OCI-LY7 (cell line): ENCODE measurements around the gene TDRD9. TPM values are rescaled to one million over a fixed set of nuclear protein-coding genes. Genes with fewer than 3 reads are reported as not detected.

ENCODE experiments used
- BruUV-seq: library from RNA; stranded (reverse); fragments of 400-500 nt; replicated peaks from 2 replicates; lab custom pipeline; 2021; lab: Mats Ljungman, UMichigan
- CTCF ChIA-PET: fragments of 300-600 bp; sonication (Branson Sonifier 250); formaldehyde crosslinking; loops from one replicate; lab custom pipeline; 2022; ENCODE audit warnings: antibody characterized with exemption; ENCODE audit not compliant: unreplicated experiment; lab: Charles Lee
- POLR2A ChIA-PET: fragments of 300-600 bp; sonication (Branson Sonifier 250); formaldehyde crosslinking; loops from one replicate; lab custom pipeline; 2022; ENCODE audit warnings: antibody characterized with exemption; lab: Charles Lee
- DNase-seq: peaks from one replicate; pipeline ENCODE4 v3.0.0-alpha.2; 2015; ENCODE audit warnings: low spot score
- H2AFZ ChIP-seq: fragments of 200-600 bp; sonication (generic), shearing (Covaris generic); 2 replicates; pipeline ENCODE4 v1.6.1; 2014; ENCODE audit warnings: mild to moderate bottlenecking, antibody characterized with exemption, low read length, moderate library complexity
- H3K27ac ChIP-seq: fragments of 200-600 bp; sonication (generic); 2 replicates; pipeline ENCODE4 v1.5.1; 2014; ENCODE audit warnings: mixed run types, low read depth, mild to moderate bottlenecking, moderate library complexity, low read length, inconsistent platforms; ENCODE audit not compliant: poor library complexity, severe bottlenecking
- H3K36me3 ChIP-seq: fragments of 200-600 bp; sonication (generic); 2 replicates; pipeline ENCODE4 v1.6.1; 2014; ENCODE audit warnings: mild to moderate bottlenecking, antibody characterized with exemption, low read length, moderate library complexity, mixed read lengths; ENCODE audit not compliant: insufficient read depth
- H3K4me1 ChIP-seq: fragments of 200-600 bp; sonication (generic); 2 replicates; pipeline ENCODE4 v1.5.1; 2014; ENCODE audit warnings: mild to moderate bottlenecking, low read length; ENCODE audit not compliant: insufficient read depth, poor library complexity, severe bottlenecking
- H3K4me2 ChIP-seq: fragments of 200-600 bp; sonication (generic); 2 replicates; pipeline ENCODE4 v1.6.1; 2014; ENCODE audit warnings: mild to moderate bottlenecking, low read length
- H3K4me3 ChIP-seq: fragments of 200-600 bp; sonication (generic); 2 replicates; pipeline ENCODE4 v1.5.1; 2014; ENCODE audit warnings: mild to moderate bottlenecking, low read depth, low read length; ENCODE audit not compliant: poor library complexity, severe bottlenecking
- H3K79me2 ChIP-seq: fragments of 200-600 bp; sonication (generic); 2 replicates; pipeline ENCODE4 v1.6.1; 2016; ENCODE audit warnings: low read depth, mild to moderate bottlenecking, low read length, moderate library complexity, mixed read lengths; ENCODE audit not compliant: insufficient read depth
- H3K9me2 ChIP-seq: fragments of 200-600 bp; sonication (generic); 2 replicates; pipeline ENCODE4 v1.6.1; 2016; ENCODE audit warnings: mild to moderate bottlenecking, low read length, mixed read lengths; ENCODE audit not compliant: insufficient read depth
- H3K9me3 ChIP-seq: fragments of 200-600 bp; sonication (generic); 2 replicates; pipeline ENCODE4 v1.6.1; 2014; ENCODE audit warnings: mild to moderate bottlenecking, mixed run types, low read length, mixed read lengths
- H4K20me1 ChIP-seq: fragments of 200-600 bp; sonication (generic); 2 replicates; pipeline ENCODE4 v1.6.1; 2014; ENCODE audit warnings: mild to moderate bottlenecking, antibody characterized with exemption, low read length, moderate library complexity, mixed read lengths; ENCODE audit not compliant: insufficient read depth
- CTCF ChIP-seq: fragments of 200-600 bp; sonication (generic); conservative IDR thresholded peaks from 2 replicates; pipeline ENCODE4 v1.5.1; 2014; ENCODE audit warnings: mild to moderate bottlenecking, antibody characterized with exemption, low read length, moderate library complexity, mixed read lengths
- EZH2phosphoT487 ChIP-seq: fragments of 200-600 bp; sonication (generic); IDR thresholded peaks from 2 replicates; pipeline ENCODE4 v1.6.1; 2018; ENCODE audit warnings: low read depth, borderline replicate concordance, mild to moderate bottlenecking, mixed run types, antibody characterized with exemption, low read length, moderate library complexity, mixed read lengths
- intact Hi-C: fragments of 100-400 bp; cut with micrococcal nuclease; formaldehyde crosslinking; loops from one replicate; pipeline ENCODE4 v1.10.0; 2022; ENCODE audit not compliant: unreplicated experiment
- total RNA-seq, 2 experiments: library from RNA; depleted of rRNA in 1 of 2; stranded (reverse); fragments of >200 nt in 1 of 2; shearing (Covaris generic) in 1 of 2; gene quantifications; 2 replicates each; pipeline ENCODE4 v1.2.3, GENCODE V29; 2014 to 2022

Gene TDRD9
- total RNA-seq, 2 experiments from 2014 or later = not detected

- Histone ChIP-seq H3K9me2 (no peaks in the 10 kb centered on the region), H3K36me3 (no peaks in the 10 kb centered on the region), H3K4me2 (no peak overlapping the region), H3K27ac (no peak overlapping the region), H4K20me1 (no peaks in the 10 kb centered on the region), H3K79me2 (no peaks in the 10 kb centered on the region), H2AFZ (no peak overlapping the region), H3K4me3 (no peak overlapping the region), H3K4me1 (no peaks in the 10 kb centered on the region), H3K9me3 (no peaks in the 10 kb centered on the region)
- BruUV-seq = no TSS peak
- intact Hi-C loops = no loop called here
- DNase-seq = no peak
- POLR2A ChIA-PET = interaction anchor here (0.6 kb wide), 1 partner anchor 48 kb away, joined by 3 read pairs; no protein-coding TSS in a partner anchor
- no peak for TF ChIP-seq CTCF
- no peak for TF ChIP-seq EZH2phosphoT487
- CTCF ChIA-PET = no interaction called here
Observed at GRCh38 chr14:103889313-103890051, 38.8 kb upstream of the TDRD9 start.

GRCh38 chr14:103890052-103890371, 38.2 kb upstream of the TDRD9 start:
- POLR2A ChIA-PET = no interaction called here

More at GRCh38 chr14:103890052-103890371, 38.2 kb upstream of the TDRD9 start:
- Histone ChIP-seq H3K36me3 (no peaks in the 10 kb centered on the region), H3K4me1 (no peaks in the 10 kb centered on the region), H3K27ac (no peak overlapping the region), H3K9me2 (no peaks in the 10 kb centered on the region), H3K4me2 (no peak overlapping the region), H4K20me1 (no peaks in the 10 kb centered on the region), H3K9me3 (no peaks in the 10 kb centered on the region), H3K79me2 (no peaks in the 10 kb centered on the region), H2AFZ (no peak overlapping the region), H3K4me3 (no peak overlapping the region)
- CTCF ChIA-PET = no interaction called here
- DNase-seq = no peak
- BruUV-seq = no TSS peak
- intact Hi-C loops = no loop called here
- no peak for TF ChIP-seq EZH2phosphoT487
- TF ChIP-seq CTCF = no peak
